ENCODE data around the gene GGT7. TPM values are rescaled to one million over a fixed set of nuclear protein-coding genes. Genes with fewer than 3 reads are reported as not detected.

GGT7 gene, protein sequence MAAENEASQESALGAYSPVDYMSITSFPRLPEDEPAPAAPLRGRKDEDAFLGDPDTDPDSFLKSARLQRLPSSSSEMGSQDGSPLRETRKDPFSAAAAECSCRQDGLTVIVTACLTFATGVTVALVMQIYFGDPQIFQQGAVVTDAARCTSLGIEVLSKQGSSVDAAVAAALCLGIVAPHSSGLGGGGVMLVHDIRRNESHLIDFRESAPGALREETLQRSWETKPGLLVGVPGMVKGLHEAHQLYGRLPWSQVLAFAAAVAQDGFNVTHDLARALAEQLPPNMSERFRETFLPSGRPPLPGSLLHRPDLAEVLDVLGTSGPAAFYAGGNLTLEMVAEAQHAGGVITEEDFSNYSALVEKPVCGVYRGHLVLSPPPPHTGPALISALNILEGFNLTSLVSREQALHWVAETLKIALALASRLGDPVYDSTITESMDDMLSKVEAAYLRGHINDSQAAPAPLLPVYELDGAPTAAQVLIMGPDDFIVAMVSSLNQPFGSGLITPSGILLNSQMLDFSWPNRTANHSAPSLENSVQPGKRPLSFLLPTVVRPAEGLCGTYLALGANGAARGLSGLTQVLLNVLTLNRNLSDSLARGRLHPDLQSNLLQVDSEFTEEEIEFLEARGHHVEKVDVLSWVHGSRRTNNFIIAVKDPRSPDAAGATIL
- 3.3 and 3.4 TPM in 2 replicates for total RNA-seq (2012; rRNA removed)
- polyA plus RNA-seq (2012; rRNA removed): 25.9 and 32.8 TPM in 2 replicates
- polyA plus RNA-seq (2012; cell fraction: cytosol; rRNA removed): 13.0 and 25.4 TPM in 2 replicates
- 110 and 233 TPM in 2 replicates for polyA plus RNA-seq (2012; cell fraction: nucleus; rRNA removed; ENCODE audit: low replicate concordance)
- percentile 78 among the genes with signal in this experiment for Bru-seq, nascent RNA
- BruChase-seq, experiment 1, labeled RNA remaining after a 6-hour chase: percentile 85 among the genes with signal in this experiment
- BruChase-seq, experiment 2, labeled RNA remaining after a 2-hour chase: percentile 81 among the genes with signal in this experiment
- long read RNA-seq, transcript GGT7-201 (15 exons, 2,642 nt): major isoform, 5 of 25 reads
- long read RNA-seq, partial matches to known transcripts: 7 of 25 reads
- long read RNA-seq, other reads (novel, unspliced or antisense): 13 of 25 reads

DNA sequence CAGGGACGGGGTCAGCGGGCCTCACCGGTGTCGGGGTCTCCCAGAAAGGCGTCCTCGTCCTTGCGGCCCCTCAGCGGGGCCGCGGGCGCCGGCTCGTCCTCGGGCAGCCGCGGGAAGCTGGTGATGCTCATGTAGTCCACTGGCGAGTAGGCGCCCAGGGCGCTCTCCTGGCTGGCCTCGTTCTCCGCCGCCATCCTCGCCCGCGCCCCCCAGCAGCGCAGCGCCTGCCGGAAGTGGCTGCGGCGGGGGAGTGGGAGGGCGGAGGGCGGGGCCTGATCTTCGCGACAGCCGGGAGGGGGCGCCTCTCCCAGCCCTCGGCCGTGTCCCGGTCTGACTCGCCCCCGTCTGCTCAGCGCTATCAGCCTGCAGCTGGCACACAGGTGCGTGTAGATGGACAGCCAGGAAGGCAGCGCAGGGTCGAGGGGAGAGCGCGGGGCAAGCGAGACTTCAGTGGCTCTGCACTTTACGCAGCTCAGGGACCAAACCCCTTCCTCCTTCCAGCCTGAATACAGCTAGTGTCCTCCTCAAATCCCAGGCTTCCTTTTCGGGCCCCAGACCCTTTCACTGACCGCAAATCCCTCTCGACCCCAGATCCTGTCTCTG lies at the start of gene GGT7:
GGT7 (minus strand) TSS at position 235 of the 603 bp plus-strand sequence; CDS start at position 194, 41 bp downstream.
- peak within 1 kb of the TSS; percentile 9 for H4K5ac ChIP-seq (ENCODE audit: low read depth, low read length)
- peaks cover 20% of the 10 kb centered on the region for H3K9me1 ChIP-seq (ENCODE audit: insufficient read depth, low read length)
- peak within 1 kb of the TSS; percentile 97 for H3K4me2 ChIP-seq (ENCODE audit: low read depth, low read length)
- H2BK5ac ChIP-seq (ENCODE audit: low read depth, low read length, poor library complexity, severe bottlenecking): no peak within 1 kb of the TSS
- H2AFZ ChIP-seq (replicated peaks; ENCODE audit: low read length, poor library complexity): peak within 1 kb of the TSS; percentile 94
- peak within 1 kb of the TSS; percentile 77 for H3K56ac ChIP-seq (ENCODE audit: extremely low read depth, insufficient read depth, low read length)
- peak; percentile 59 for ATAC-seq (ENCODE audit: low read depth)
- peak within 1 kb of the TSS; percentile 93 for H3K14ac ChIP-seq (replicated peaks; ENCODE audit: low read depth, low read length)
- H4K20me1 ChIP-seq (ENCODE audit: insufficient read depth, low read length): no peaks in the 10 kb centered on the region; the same call in 1 of the 2 replicates
- dilution Hi-C loops (cut with HindIII; ENCODE audit: low sequenced_read_pairs, unreplicated experiment) (no loop called here), intact Hi-C loops (cut with micrococcal nuclease) (loop anchor here (5.0 to 10.0 kb wide), 4 partner anchors 130 to 402 kb away; partner anchors contain the start of gene MMP24OS), in situ Hi-C loops (cut with MboI; ENCODE audit: low sequenced_read_pairs) (loop anchor here (5.0 to 25.0 kb wide), 2 partner anchors 85 to 390 kb away; partner anchors contain the start of genes GSS and MYH7B)
- peak; percentile 69 for DNase-seq
- 1% methylated on average over 37 of the region's 52 CpGs; no CpG with 5 or more reads in 1 of the 2 experiments for WGBS, 2 experiments (ENCODE audit: extremely low coverage in 2 of 2, insufficient read length in 1 of 2)
- peak within 1 kb of the TSS; percentile 85 for H3K9ac ChIP-seq (ENCODE audit: low read depth, low read length)
- BruUV-seq (replicated peaks): no TSS peak
- H3K9me3 ChIP-seq (ENCODE audit: control insufficient read depth, insufficient read depth, low read length): no peaks in the 10 kb centered on the region
- H4K8ac ChIP-seq (ENCODE audit: low read depth in 2 of 2, low read length in 2 of 2): peak within 1 kb of the TSS; percentile 46 to 74; a peak in 3 of 4 replicates
- H3K27me3 ChIP-seq (ENCODE audit: control insufficient read depth, insufficient read depth, low read length): no peaks in the 10 kb centered on the region
- peak within 1 kb of the TSS; percentile 12; the same call in 1 of the 2 replicates for H2BK20ac ChIP-seq (ENCODE audit: low read depth, low read length)
- CTCF ChIA-PET: interaction anchor here (0.6 to 3.3 kb wide), 3 partner anchors 36 to 230 kb away, joined by 5 to 19 read pairs (median 9); partner anchors contain the start of genes GSS and MYH7B
- no peak within 1 kb of the TSS; the same call in 2 of the 3 replicates for H2BK15ac ChIP-seq (ENCODE audit: low read depth, low read length)
- H2AK5ac ChIP-seq (ENCODE audit: low read depth, low read length): peak within 1 kb of the TSS; percentile 58
- POLR2A ChIA-PET (ENCODE audit: unreplicated experiment): no interaction called here
- H3K4me1 ChIP-seq (ENCODE audit: control insufficient read depth, insufficient read depth, low read length): peaks cover 14% of the 10 kb centered on the region
- H3K18ac ChIP-seq (ENCODE audit: low read depth, low read length): peak within 1 kb of the TSS; percentile 34
- H2BK120ac ChIP-seq (ENCODE audit: low read depth, low read length): peak within 1 kb of the TSS; percentile 35
- H4K91ac ChIP-seq (ENCODE audit: insufficient read depth, low read depth, low read length): peak within 1 kb of the TSS; percentile 40
- no peaks in the 10 kb centered on the region for H3K36me3 ChIP-seq (ENCODE audit: control insufficient read depth, insufficient read depth, low read length)
- H3K4me3 ChIP-seq (ENCODE audit: insufficient read depth, low read depth, low read length): peak within 1 kb of the TSS; percentile 62
- H2AK9ac ChIP-seq (replicated peaks; ENCODE audit: low read depth, low read length, poor library complexity): peak within 1 kb of the TSS; percentile 77
- peaks cover 14 to 43% of the 10 kb centered on the region in 2 experiments for H3K79me1 ChIP-seq (ENCODE audit: low read depth in 1 of 2, low read length in 2 of 2)
- peak within 1 kb of the TSS; percentile 74 for H3K23ac ChIP-seq (ENCODE audit: low read depth, low read length)
- H3K27ac ChIP-seq (ENCODE audit: insufficient read depth, low read length): peak within 1 kb of the TSS; percentile 18; the same call in 1 of the 2 replicates
- H3K4ac ChIP-seq (ENCODE audit: low read depth, low read length): peak within 1 kb of the TSS; percentile 67
- TF ChIP-seq POLR2A (IDR thresholded peaks at IDR 0.05; ENCODE audit: low read depth, low read length): no peak
- no peak for TF ChIP-seq CHD1 (IDR thresholded peaks at IDR 0.05; ENCODE audit: low read depth, low read length)
- TF ChIP-seq, protein P1, sequence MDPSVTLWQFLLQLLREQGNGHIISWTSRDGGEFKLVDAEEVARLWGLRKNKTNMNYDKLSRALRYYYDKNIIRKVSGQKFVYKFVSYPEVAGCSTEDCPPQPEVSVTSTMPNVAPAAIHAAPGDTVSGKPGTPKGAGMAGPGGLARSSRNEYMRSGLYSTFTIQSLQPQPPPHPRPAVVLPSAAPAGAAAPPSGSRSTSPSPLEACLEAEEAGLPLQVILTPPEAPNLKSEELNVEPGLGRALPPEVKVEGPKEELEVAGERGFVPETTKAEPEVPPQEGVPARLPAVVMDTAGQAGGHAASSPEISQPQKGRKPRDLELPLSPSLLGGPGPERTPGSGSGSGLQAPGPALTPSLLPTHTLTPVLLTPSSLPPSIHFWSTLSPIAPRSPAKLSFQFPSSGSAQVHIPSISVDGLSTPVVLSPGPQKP (IDR thresholded peaks at IDR 0.05; ENCODE audit: borderline replicate concordance, low read depth, low read length): no peak
- TF ChIP-seq RFX5 (IDR thresholded peaks at IDR 0.05; ENCODE audit: low read depth, low read length): no peak
- TF ChIP-seq RAD21 (IDR thresholded peaks at IDR 0.05; ENCODE audit: low read length): peak; percentile 44
- TF ChIP-seq BHLHE40 (IDR thresholded peaks at IDR 0.05; ENCODE audit: low read depth, low read length): no peak
- no peak for TF ChIP-seq RCOR1 (IDR thresholded peaks at IDR 0.05; ENCODE audit: insufficient replicate concordance, low read length)
- no peak for TF ChIP-seq FOS (IDR thresholded peaks at IDR 0.05; ENCODE audit: low read depth, low read length)
- TF ChIP-seq, protein P2, sequence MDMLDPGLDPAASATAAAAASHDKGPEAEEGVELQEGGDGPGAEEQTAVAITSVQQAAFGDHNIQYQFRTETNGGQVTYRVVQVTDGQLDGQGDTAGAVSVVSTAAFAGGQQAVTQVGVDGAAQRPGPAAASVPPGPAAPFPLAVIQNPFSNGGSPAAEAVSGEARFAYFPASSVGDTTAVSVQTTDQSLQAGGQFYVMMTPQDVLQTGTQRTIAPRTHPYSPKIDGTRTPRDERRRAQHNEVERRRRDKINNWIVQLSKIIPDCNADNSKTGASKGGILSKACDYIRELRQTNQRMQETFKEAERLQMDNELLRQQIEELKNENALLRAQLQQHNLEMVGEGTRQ (IDR thresholded peaks at IDR 0.05; ENCODE audit: low read depth, low read length): no peak
